ENCODE data around the gene CDKAL1. TPM values are rescaled to one million over a fixed set of nuclear protein-coding genes. Genes with fewer than 3 reads are reported as not detected.
"Not testable (repeated sequence)": the region's sequence is repeated elsewhere in the genome, so short reads cannot be mapped to it uniquely, and the experiment has no call there.

CDKAL1 gene
- total RNA-seq, 4 donors from 2014 or later: 10.1 to 22.0 (median 12.5) TPM

DNA sequence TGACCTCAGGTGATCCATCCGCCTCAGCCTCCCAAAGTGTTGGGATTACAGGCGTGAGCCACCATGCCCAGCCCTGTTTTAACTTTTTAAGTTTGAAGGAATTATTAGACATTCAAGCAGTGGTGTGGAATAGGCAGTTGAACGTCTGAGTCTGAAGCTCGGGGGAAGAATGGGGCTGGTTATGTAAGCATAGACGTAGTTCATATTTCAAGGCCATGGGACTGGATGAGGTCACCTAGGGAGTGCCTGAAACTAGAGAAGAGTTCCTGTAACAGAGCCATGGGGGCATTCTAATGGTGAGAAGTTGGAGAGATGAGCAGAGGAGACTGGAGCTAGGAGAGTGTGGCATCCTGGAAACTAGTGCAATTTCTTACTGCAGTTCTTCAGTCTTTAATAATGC is 6.4 kb downstream of the CDKAL1 start:
- WGBS: 80% methylated on average over 5 of the region's 5 CpGs
- Histone ChIP-seq H3K36me3 (peaks cover 18% of the 10 kb centered on the region), H3K27me3 (no peaks in the 10 kb centered on the region), H3K27ac (no peak overlapping the region), H3K9me3 (no peaks in the 10 kb centered on the region), H3K4me3 (no peak overlapping the region), H3K4me1 (peaks cover 7% of the 10 kb centered on the region)
- DNase-seq (ENCODE audit: low spot score in 2 of 2): no peak
- no peak for TF ChIP-seq POLR2A (IDR thresholded peaks at IDR 0.05)
- no peak for TF ChIP-seq POLR2AphosphoS5 (IDR thresholded peaks at IDR 0.05)
- no peak for TF ChIP-seq CTCF (IDR thresholded peaks at IDR 0.05)
- no peak for TF ChIP-seq EP300 (IDR thresholded peaks at IDR 0.05)

- WGBS: 97% methylated on average over 6 of the region's 6 CpGs
- Histone ChIP-seq H3K4me3 (no peak overlapping the region), H3K36me3 (peaks cover 21% of the 10 kb centered on the region), H3K27ac (no peak overlapping the region), H3K27me3 (no peaks in the 10 kb centered on the region), H3K4me1 (peaks cover 2% of the 10 kb centered on the region), H3K9me3 (no peaks in the 10 kb centered on the region)
- TF ChIP-seq CTCF (IDR thresholded peaks at IDR 0.05) (no peak), POLR2A (IDR thresholded peaks at IDR 0.05) (no peak), POLR2AphosphoS5 (IDR thresholded peaks at IDR 0.05) (no peak), EP300 (IDR thresholded peaks at IDR 0.05) (no peak)
- no peak for DNase-seq (ENCODE audit: low spot score in 2 of 2)
Measured at GRCh38 chr6:20541382-20541781, 7.1 kb downstream of the CDKAL1 start.

DNA sequence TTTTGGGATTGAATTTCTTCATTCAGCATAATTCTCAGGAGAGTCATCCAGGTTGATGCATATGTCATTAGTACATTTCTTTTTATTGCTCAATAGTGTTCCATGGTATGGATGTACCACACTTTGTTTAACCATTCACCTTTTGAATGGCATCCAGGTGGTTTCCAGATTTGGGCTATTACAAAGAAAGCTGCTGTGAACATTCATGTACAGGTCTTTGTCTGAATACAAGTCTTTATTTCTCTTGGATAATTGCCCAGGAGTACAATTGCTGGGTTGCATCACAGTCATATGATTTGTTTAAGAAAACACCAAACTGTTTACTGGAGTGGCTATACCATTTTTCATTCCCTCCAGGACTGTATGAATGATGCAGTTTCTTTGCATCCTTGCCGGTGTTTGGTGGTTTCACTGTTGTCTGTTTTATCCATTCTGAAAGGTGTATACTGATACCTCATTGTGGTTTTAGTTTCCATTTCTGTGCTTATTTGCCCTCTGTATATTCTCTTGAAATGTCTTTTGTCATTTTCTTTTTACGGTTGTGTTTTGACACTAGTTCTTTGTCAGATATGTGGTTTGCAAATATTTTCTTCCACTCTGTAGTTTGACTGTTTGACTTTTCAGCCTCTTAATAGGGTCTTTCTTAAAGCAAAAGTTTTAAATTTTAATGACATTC is 8.8 kb downstream of the CDKAL1 start:
- Histone ChIP-seq H3K9me3 (no peaks in the 10 kb centered on the region), H3K4me3 (no peak overlapping the region), H3K4me1 (peaks cover 2% of the 10 kb centered on the region), H3K36me3 (peaks cover 28% of the 10 kb centered on the region), H3K27ac (no peak overlapping the region), H3K27me3 (no peaks in the 10 kb centered on the region)
- TF ChIP-seq POLR2AphosphoS5 (IDR thresholded peaks at IDR 0.05) (no peak), CTCF (IDR thresholded peaks at IDR 0.05) (no peak), POLR2A (IDR thresholded peaks at IDR 0.05) (no peak), EP300 (IDR thresholded peaks at IDR 0.05) (no peak)
- WGBS: 59% methylated on average over 2 of the region's 2 CpGs
- DNase-seq (ENCODE audit: low spot score in 2 of 2): no peak

DNA sequence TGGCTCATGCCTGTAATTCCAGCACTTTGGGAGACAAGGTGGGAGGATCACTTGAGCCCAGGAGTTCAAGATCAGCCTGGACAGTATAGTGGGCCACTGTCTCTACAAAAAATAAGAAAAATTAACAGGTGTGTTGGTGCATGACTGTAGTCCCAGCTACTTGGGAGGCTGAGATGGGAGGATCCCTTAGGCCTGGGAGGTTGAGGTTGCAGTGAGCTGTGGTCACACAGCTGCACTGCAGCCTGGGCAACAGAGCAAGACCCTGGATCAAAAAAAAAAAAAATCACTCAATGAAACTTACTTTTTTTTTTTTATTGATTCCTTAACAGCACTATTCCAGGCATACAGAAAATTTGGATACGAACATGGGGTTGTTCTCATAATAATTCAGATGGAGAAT is 14.0 kb downstream of the CDKAL1 start:
- H3K4me1 ChIP-seq: no peaks in the 10 kb centered on the region
- peaks cover 39% of the 10 kb centered on the region for H3K36me3 ChIP-seq
- no peaks in the 10 kb centered on the region for H3K9me3 ChIP-seq
- 100% methylated on average over 1 of the region's 1 CpG for WGBS
- DNase-seq (ENCODE audit: low spot score in 2 of 2): no peak
- H3K4me3 ChIP-seq: no peak overlapping the region
- H3K27me3 ChIP-seq: no peaks in the 10 kb centered on the region
- H3K27ac ChIP-seq: no peak overlapping the region
- no peak for TF ChIP-seq EP300 (IDR thresholded peaks at IDR 0.05)

DNA sequence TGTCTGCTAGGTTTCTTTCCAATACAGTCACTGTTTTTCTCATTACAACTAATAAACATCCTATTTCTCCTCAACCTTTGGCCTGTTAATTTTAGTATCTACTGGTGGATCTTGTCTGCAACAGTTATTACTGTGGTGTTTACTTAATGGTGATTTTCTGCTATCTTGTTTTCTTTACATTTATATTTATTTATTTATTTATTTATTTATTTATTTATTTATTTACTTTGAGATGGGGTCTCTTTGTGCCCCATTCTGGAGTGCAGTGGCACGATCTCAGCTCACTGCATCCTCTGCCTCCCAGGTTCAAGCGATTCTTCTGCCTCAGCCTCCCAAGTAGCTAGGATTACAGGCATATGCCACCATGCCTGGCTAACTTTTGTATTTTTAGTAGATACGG is 15.1 kb downstream of the CDKAL1 start:
- H3K9me3 ChIP-seq; H3K4me3 ChIP-seq; DNase-seq (ENCODE audit: low spot score in 2 of 2); H3K4me1 ChIP-seq; H3K27me3 ChIP-seq; H3K27ac ChIP-seq: not testable (repeated sequence)
- 95% methylated on average over 3 of the region's 3 CpGs for WGBS
- H3K36me3 ChIP-seq: peaks cover 44% of the 10 kb centered on the region

GRCh38 chr6:20554326-20554725 is 20.1 kb downstream of the CDKAL1 start:
- no peak overlapping the region for H3K27ac ChIP-seq

More at GRCh38 chr6:20554326-20554725, 20.1 kb downstream of the CDKAL1 start:
- H3K36me3 ChIP-seq: peaks cover 30% of the 10 kb centered on the region
- no peak for DNase-seq (ENCODE audit: low spot score in 2 of 2)
- H3K27me3 ChIP-seq: no peaks in the 10 kb centered on the region
- no peaks in the 10 kb centered on the region for H3K9me3 ChIP-seq
- 87% methylated on average over 2 of the region's 2 CpGs for WGBS
- H3K4me1 ChIP-seq: peaks cover under 1% of the 10 kb centered on the region
- no peak overlapping the region for H3K4me3 ChIP-seq
- TF ChIP-seq EP300 (IDR thresholded peaks at IDR 0.05) (no peak), CTCF (IDR thresholded peaks at IDR 0.05) (no peak), POLR2AphosphoS5 (IDR thresholded peaks at IDR 0.05) (no peak), POLR2A (IDR thresholded peaks at IDR 0.05) (no peak)
